Ascending aorta (tissue), 2 donors: ENCODE results near the gene PGRMC2. TPM values are rescaled to one million over a fixed set of nuclear protein-coding genes. Genes with fewer than 3 reads are reported as not detected.

Source experiments
- DNase-seq, 2 donors: peaks; one replicate each; pipeline ENCODE4 v3.0.0-alpha.2; 2019; ENCODE audit warnings: low spot score in 2 of 2
- H3K27ac ChIP-seq, 2 donors: fragments of 200-600 bp; sonication (generic); one replicate each; pipeline ENCODE4 v1.5.1; 2016 to 2017; ENCODE audit warnings: mild to moderate bottlenecking in 1 of 2
- H3K27me3 ChIP-seq: fragments of 200-600 bp; sonication (generic); one replicate; pipeline ENCODE4 v1.5.1; 2017
- H3K36me3 ChIP-seq, 2 donors: fragments of 200-600 bp; sonication (generic); one replicate each; pipeline ENCODE4 v1.5.1; 2016
- H3K4me1 ChIP-seq, 2 donors: fragments of 200-600 bp; sonication (generic); one replicate each; pipeline ENCODE4 v1.5.1; 2016 to 2017; ENCODE audit warnings: mild to moderate bottlenecking in 1 of 2
- H3K4me3 ChIP-seq, 2 donors: fragments of 200-600 bp; sonication (generic); one replicate each; pipeline ENCODE4 v1.5.1; 2016 to 2017; ENCODE audit warnings: mild to moderate bottlenecking in 1 of 2
- H3K9me3 ChIP-seq, 2 donors: fragments of 200-600 bp; sonication (generic); one replicate each; pipeline ENCODE4 v1.5.1; 2016
- CTCF ChIP-seq, 3 experiments: fragments of 200-600 bp in 2 of 3; fragments of 450-650 bp in 1 of 3; sonication (generic) in 2 of 3; IDR thresholded peaks; one replicate each; pipeline ENCODE4 v1.5.1; 2016 to 2019; ENCODE audit warnings: antibody characterized with exemption in 3 of 3, mild to moderate bottlenecking in 1 of 3, moderate library complexity in 1 of 3
- intact Hi-C: fragments of 100-400 bp; cut with DNase I; formaldehyde crosslinking; loops from one replicate; pipeline ENCODE4 v1.15.1; 2023
- total RNA-seq: library from RNA; depleted of rRNA; stranded (reverse); fragments of >200 nt; gene quantifications from one replicate; pipeline ENCODE4 v1.1.0, GENCODE V29; 2016

Gene PGRMC2
- total RNA-seq, 1 donor from 2014 or later, result 16.5 TPM

- intact Hi-C loops, result no loop called here
- no peaks in the 10 kb centered on the region for H3K4me1 ChIP-seq
- no peak overlapping the region for H3K27ac ChIP-seq
- H3K36me3 ChIP-seq, result no peaks in the 10 kb centered on the region
- H3K27me3 ChIP-seq, result no peaks in the 10 kb centered on the region
- H3K9me3 ChIP-seq, result no peaks in the 10 kb centered on the region
- DNase-seq, result no peak
- no peak overlapping the region for H3K4me3 ChIP-seq
- TF ChIP-seq CTCF (IDR thresholded peaks at IDR 0.05), result no peak
These were observed 54.9 kb downstream of the PGRMC2 start for GRCh38 chr4:128232719-128233118.

GRCh38 chr4:128228845-128229795 lies 58.5 kb downstream of the PGRMC2 start:
- DNase-seq, result no peak
- intact Hi-C loops, result no loop called here
- Histone ChIP-seq H3K27me3 (no peaks in the 10 kb centered on the region), H3K9me3 (no peaks in the 10 kb centered on the region), H3K36me3 (no peaks in the 10 kb centered on the region), H3K4me3 (no peak overlapping the region), H3K4me1 (peaks cover 0 to 8% of the 10 kb centered on the region in 2 donors), H3K27ac (no peak overlapping the region)
- no peak for TF ChIP-seq CTCF (IDR thresholded peaks at IDR 0.05)

GRCh38 chr4:128227991-128228571 lies 59.5 kb downstream of the PGRMC2 start:
- H3K4me3 ChIP-seq, result no peak overlapping the region
- no peaks in the 10 kb centered on the region for H3K36me3 ChIP-seq
- intact Hi-C loops, result no loop called here
- H3K9me3 ChIP-seq, result no peaks in the 10 kb centered on the region
- peaks cover 0 to 8% of the 10 kb centered on the region in 2 donors for H3K4me1 ChIP-seq
- no peak for DNase-seq
- H3K27me3 ChIP-seq, result no peaks in the 10 kb centered on the region
- no peak for TF ChIP-seq CTCF (IDR thresholded peaks at IDR 0.05)
- H3K27ac ChIP-seq, result no peak overlapping the region

- Histone ChIP-seq H3K4me3 (no peak overlapping the region), H3K27me3 (no peaks in the 10 kb centered on the region), H3K36me3 (no peaks in the 10 kb centered on the region), H3K27ac (no peak overlapping the region), H3K4me1 (peaks cover 0 to 8% of the 10 kb centered on the region in 2 donors), H3K9me3 (no peaks in the 10 kb centered on the region)
- intact Hi-C loops, result no loop called here
- no peak for DNase-seq
- TF ChIP-seq CTCF (IDR thresholded peaks at IDR 0.05), result no peak
These were observed 62.5 kb downstream of the PGRMC2 start for GRCh38 chr4:128225148-128225547.

- Histone ChIP-seq H3K9me3 (no peaks in the 10 kb centered on the region), H3K36me3 (no peaks in the 10 kb centered on the region), H3K27me3 (no peaks in the 10 kb centered on the region), H3K27ac (no peak overlapping the region), H3K4me3 (no peak overlapping the region), H3K4me1 (peaks cover 0 to 11% of the 10 kb centered on the region in 2 donors)
- DNase-seq, result no peak
- TF ChIP-seq CTCF (IDR thresholded peaks at IDR 0.05), result no peak
- intact Hi-C loops, result no loop called here
These were observed 66.0 kb downstream of the PGRMC2 start for GRCh38 chr4:128221586-128221985.
